ENCODE data around the gene SIN3A.

GRCh38 chr15:75389791-75390382, 61.6 kb downstream of the SIN3A start:
- no peak for TF ChIP-seq CTCF (conservative IDR thresholded peaks at IDR 0.05; ENCODE audit: low read depth, low read length)
- TF ChIP-seq EZH2 (IDR thresholded peaks at IDR 0.05; ENCODE audit: borderline replicate concordance, low read depth, low read length, poor library complexity, severe bottlenecking), result no peak
